HG03469 (cell line): Measurements from ENCODE around the gene FBXO22.
"Not testable (repeated sequence)": the region's sequence is repeated elsewhere in the genome, so short reads cannot be mapped to it uniquely, and the experiment has no call there.

Experiments used
- ATAC-seq: cut with Tn5 transposase; IDR thresholded peaks from one replicate; pipeline ENCODE4 v1.9.1; 2021; ENCODE audit warnings: mild to moderate bottlenecking, moderate library complexity, moderate number of reproducible peaks; ENCODE audit not compliant: unreplicated experiment

The FBXO22 gene

DNA sequence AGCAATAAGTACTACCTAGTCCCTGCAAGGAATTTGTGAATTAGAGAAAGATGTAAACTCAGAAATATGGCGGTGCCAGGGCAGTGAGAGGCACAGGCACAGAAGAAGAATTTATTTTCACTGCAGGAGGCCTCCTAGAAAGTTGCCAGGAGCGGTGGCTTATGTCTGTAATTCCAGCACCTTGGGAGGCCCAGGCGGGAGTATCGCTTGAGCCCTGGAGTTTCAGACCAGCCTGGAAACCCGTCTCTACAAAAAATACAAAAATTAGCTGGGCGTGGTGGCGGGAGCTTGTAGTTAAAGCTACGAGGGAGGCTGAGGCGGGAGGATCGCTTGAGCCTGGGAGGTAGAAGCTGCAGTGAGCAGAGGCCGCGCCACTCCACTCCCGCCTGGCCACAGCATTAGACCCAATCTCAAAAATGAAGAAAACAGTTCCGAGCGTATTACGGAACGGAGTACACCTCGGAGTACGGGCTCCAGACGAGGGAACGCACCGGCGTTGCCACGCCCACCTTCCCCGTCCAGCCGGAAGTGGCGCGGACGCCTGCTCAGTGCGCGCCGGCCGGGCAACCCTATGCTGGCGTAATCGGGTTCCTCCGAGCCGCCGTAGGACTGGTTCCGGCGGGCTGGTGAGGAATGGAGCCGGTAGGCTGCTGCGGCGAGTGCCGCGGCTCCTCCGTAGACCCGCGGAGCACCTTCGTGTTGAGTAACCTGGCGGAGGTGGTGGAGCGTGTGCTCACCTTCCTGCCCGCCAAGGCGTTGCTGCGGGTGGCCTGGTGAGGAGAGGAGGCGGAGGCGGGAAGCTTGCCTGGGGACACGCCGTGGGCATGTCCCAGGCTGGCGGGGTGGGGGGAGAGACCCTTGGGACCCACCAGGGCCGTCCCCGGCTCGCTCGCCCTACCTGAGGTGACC, at the start of gene FBXO22:
TSS of gene FBXO22 (plus strand) at position 548 of the 909 bp plus-strand sequence. CDS start at position 634, 86 bp downstream.
- peak; percentile 82 for ATAC-seq

GRCh38 chr15:75857886-75858285, 45.8 kb upstream of the FBXO22 start:
- ATAC-seq, result no peak

DNA sequence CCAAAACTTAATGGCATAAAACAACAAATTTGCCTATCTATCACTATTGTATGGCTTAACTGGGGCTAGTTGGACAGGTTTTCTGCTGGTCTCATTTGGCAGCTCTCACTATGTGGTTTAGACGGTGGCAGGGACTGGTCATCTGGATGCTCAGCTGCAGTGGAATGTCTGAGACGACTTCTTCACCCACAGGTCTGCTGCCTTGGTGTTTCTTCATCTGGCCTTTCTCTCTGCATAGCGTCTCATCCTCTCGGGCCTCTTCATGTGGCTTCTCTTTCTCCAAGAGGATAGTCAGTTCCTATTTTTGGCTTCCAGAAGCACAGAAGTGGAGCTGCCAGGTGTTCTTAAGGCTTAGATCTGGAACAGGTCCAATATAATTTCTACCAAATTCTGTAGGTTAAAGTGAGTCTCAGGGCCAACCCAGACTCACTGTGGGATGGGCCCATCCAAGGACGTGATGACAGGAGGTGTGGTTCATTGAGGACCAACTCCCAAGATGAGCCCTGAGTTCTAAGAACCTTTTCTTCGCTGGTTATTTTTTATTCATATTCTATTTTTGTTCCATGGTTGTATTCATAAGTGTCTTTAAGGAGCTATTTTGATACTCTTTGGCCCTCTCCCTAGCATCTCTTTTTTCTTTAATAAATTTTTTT, 41.8 kb upstream of the FBXO22 start:
- no peak for ATAC-seq

- ATAC-seq, result no peak
Measured at GRCh38 chr15:75862796-75863195, 40.9 kb upstream of the FBXO22 start.

GRCh38 chr15:75864213-75865059, 39.2 kb upstream of the FBXO22 start:
- ATAC-seq, result no peak

GRCh38 chr15:75866045-75866444, 37.6 kb upstream of the FBXO22 start:
- not testable (repeated sequence) for ATAC-seq

- no peak for ATAC-seq
Measured at GRCh38 chr15:75866916-75867315, 36.8 kb upstream of the FBXO22 start.

DNA sequence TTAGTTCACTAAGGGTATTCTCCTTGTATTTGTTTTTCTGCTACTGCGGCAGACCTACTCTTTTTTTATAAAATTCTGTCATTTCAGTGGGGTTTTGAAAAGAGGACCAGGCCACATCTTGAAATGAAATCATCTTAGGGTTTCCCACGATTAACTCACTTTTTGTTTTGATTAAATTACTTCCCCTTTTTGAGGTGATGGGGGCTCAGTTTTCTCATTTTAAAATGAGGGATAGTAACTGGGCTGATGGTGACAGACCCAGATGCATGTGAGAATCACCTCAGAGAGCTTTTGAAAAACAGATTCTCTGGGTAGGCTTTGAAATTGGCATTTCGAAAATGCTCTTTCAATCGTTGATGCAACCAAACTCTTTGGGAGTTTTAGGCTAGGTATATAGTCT, 36.2 kb upstream of the FBXO22 start:
- no peak for ATAC-seq

DNA sequence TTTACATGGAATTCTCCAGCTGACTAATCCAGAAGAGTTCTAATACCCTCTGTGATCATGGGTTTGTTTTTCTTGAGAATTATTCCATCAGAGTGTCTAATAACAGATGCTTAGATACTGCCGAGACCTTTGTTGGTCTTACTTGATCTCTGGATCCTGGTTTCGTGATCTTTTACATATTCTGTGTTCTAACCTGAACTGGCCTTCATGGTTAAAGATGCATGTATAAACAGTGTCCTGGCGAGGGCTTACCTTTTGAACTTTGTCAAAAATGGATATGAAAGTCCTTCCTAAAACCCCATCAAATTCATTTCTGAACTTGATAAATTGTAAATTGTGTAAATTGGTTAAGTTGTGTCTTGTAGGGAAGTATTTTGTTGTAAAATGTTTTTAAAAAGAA, 35.7 kb upstream of the FBXO22 start:
- no peak for ATAC-seq

DNA sequence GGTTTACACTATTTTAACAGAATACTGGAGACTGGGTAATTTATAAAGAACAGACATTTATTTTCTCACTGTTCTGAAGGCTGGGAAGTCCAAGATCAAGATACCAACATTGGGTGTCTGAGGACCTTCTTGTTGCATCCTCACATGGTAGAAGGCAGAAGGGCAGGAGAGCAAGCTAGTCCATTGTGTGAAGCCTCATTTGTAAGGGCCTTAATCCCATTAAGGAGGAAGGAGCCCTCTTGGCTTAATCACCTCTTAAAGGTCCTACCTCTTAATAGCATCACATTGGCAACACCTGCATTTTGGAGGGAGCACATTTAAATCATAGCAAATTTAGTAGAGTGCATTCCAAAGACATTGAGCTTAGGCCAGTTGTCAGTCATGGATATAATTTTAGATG, 34.2 kb upstream of the FBXO22 start:
- no peak for ATAC-seq

- not testable (repeated sequence) for ATAC-seq
Measured at GRCh38 chr15:75871589-75871988, 32.1 kb upstream of the FBXO22 start.

GRCh38 chr15:75872403-75872990, 31.2 kb upstream of the FBXO22 start:
- ATAC-seq, result no peak

- ATAC-seq, result no peak
Measured at GRCh38 chr15:75884041-75884440, 19.6 kb upstream of the FBXO22 start.

DNA sequence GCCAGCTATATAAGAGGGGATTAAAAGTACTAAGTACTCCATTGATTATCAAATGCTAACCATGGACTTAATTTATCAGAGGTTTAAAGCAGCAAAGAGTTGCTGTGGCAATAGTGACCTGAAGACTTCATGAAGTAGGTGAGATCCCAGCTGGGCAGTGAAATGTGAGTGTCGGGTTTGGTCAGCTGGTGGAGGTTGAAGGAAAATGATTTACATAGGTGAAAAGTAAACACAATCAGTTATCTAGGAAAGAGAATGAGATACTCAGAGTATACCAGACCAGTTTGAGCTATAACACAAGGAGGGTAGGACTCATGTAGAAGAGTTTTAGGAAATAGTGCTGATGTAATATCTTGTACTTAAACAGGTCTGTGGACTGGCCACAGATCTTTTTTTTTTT, 16.5 kb upstream of the FBXO22 start:
- ATAC-seq, result no peak

DNA sequence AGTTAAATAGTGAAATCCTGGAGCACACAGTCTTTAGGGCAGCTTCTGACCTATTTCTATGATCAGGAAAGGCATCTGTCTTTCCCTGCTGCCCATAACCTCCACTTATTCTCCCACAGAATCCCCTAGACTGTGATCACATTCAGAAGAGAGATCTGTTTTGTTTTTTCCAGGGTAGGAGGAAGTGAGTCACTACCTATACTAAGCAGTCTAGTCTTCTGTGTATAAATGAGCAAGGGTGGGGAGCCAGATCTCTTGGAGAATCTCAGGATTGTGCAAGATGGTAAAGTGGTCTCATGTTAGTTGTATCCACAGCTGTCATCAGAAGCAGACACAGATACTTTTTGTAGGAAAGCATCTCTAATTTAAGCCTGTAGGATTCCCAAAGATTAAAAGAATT, 11.8 kb upstream of the FBXO22 start:
- ATAC-seq, result no peak

DNA sequence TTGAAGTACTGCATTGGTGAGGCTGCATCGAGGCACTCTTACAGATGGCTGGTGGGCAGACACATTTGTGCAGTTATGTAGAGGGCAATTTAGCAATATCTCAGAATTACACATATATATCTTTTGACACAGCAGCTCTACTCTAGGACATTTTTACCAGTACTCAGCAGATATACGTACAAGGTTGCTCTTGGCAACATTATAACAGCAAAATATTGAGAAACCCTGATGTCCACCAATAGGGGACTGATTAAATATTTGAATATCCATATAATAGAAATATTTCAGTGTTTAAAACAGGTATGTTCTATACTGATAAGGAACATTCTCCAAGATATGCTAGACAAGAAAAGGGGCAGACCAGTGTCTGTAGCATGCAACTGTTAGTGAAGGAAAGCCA, 7.9 kb upstream of the FBXO22 start:
- ATAC-seq, result no peak

GRCh38 chr15:75900577-75900976, 3.1 kb upstream of the FBXO22 start:
- ATAC-seq, result no peak

GRCh38 chr15:75902129-75902557, 1.5 kb upstream of the FBXO22 start:
- no peak for ATAC-seq

DNA sequence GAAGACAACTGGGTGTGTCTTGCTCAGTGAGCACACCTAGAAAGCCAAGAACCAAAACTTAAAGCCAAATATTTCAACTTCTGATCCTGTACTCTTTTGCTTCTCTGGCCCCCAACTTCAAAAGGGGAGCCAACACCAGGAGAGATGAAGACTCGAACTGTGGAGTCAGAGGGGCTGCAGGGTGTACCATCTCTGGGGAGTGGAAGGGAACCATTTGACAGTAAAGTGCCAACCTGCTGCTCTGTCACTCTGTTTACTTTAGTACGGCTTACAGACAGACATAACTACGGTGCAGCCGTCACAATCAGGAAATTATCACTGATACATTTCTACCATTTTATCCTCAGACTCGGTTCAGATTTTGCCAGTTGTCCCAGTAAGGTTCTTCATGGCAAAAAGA, 1.6 kb downstream of the FBXO22 start:
- no peak for ATAC-seq

DNA sequence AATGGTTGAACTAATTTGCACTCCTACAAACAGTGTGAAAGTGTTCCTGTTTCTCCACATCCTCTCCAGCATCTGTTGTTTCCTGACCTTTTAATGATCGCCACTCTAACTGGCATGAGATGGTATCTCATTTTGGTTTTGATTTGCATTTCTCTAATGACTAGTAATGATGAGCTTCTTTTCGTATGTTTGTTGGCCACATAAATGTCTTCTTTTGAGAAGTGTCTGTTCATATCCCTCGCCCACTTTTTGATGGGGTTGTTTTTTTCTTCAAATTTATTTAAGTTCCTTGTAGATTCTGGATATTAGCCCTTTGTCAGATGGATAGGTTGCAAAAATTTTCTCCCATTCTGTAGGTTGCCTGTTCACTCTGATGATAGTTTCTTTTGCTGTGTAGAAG, 6.7 kb downstream of the FBXO22 start:
- ATAC-seq, result not testable (repeated sequence)

DNA sequence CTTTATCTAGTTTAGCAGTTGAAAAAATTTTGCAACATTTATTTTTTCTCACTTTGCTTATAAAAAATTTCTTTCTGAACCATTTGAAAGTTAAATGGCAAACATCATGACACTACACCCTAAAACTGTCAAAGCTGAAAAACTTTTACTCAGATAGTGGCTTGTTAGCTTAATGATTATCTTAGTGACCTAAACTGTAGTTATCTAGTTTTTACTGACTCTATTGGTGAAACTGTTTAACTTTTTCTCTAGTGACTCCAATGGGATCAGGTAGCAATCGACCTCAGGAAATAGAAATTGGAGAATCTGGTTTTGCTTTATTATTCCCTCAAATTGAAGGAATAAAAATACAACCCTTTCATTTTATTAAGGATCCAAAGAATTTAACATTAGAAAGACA, 13.3 kb downstream of the FBXO22 start:
- ATAC-seq, result no peak
